ENCODE data around the gene UGT1A4.

The UGT1A4 gene

DNA sequence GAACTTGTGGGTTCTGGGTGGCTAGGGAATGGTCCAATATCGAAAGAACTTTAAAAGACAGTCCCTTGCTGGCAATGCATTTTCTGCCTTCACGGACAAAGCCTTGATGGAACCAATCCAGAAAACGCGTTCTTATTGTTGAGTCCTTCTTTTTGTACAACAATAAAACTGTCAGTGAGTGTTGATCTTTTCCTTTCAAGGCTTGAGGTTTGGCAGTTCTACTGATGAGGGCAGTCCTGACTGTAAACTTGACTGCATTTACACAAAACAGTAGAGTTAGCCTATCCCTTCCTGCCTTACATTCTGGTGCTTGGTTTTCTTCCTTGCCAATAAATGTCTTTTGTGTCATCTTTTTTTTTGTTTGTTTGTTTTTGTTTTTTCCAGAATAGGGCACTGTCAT lies 39.3 kb upstream of the UGT1A4 start:
- TF ChIP-seq, protein P1, sequence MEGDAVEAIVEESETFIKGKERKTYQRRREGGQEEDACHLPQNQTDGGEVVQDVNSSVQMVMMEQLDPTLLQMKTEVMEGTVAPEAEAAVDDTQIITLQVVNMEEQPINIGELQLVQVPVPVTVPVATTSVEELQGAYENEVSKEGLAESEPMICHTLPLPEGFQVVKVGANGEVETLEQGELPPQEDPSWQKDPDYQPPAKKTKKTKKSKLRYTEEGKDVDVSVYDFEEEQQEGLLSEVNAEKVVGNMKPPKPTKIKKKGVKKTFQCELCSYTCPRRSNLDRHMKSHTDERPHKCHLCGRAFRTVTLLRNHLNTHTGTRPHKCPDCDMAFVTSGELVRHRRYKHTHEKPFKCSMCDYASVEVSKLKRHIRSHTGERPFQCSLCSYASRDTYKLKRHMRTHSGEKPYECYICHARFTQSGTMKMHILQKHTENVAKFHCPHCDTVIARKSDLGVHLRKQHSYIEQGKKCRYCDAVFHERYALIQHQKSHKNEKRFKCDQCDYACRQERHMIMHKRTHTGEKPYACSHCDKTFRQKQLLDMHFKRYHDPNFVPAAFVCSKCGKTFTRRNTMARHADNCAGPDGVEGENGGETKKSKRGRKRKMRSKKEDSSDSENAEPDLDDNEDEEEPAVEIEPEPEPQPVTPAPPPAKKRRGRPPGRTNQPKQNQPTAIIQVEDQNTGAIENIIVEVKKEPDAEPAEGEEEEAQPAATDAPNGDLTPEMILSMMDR (IDR thresholded peaks at IDR 0.05; ENCODE audit: low read depth, low read length), result no peak

DNA sequence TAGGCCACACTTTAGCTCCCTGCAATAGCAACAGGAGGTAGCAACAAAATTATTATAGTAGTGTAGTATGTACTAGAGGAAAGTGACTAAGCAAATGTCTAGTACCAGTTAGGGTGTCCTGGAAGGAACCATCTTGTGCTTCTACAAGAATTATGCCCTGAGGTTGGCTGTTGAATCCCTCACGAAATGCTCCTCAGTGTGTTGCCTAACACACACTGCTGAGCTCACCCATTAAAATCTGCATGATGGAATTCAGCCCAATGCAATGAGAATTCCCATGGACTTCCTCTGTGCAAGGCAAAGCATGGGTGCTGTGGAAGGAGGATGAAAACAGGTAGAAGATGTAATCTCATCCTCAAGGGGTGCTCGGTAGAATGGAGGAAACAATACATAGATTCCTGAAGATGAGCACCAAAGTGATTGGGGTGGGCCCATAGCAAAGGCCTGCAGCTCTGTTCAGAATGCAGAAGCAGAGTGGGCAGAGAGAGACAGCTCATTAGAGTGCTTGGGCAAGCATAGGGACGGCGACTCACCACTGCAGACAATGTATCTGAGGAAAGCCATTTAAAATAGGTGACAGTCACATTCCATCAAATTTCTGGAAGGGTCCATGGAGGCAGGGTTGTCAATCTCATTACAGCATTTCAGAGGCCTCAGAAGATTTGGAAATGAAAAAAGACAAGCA lies 38.0 kb upstream of the UGT1A4 start:
- TF ChIP-seq, protein P1 (IDR thresholded peaks at IDR 0.05; ENCODE audit: low read depth, low read length), result no peak
- H3K4me3 ChIP-seq (ENCODE audit: low read depth, low read length), result no peak overlapping the region

More for the DNA sequence above, 39.3 kb upstream of the UGT1A4 start:
- no peak overlapping the region for H3K4me3 ChIP-seq (ENCODE audit: low read depth, low read length)

DNA sequence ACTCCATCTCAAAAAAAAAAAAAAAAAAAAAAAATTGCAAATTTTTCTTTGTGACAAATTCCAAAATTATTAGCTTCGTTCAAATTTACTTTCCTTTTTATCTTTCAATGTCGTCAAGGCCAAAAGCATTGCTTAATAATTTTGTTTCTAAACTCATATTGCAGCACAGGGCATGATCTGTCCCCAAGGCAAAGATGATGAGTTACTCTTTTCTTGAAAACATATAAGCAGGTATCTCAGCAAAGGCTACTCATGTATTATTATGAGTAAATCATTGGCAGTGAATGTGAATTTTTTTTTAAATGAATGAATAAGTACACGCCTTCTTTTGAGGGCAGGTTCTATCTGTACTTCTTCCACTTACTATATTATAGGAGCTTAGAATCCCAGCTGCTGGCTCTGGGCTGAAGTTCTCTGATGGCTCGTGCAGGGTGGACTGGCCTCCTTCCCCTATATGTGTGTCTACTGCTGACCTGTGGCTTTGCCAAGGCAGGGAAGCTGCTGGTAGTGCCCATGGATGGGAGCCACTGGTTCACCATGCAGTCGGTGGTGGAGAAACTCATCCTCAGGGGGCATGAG lies 36.9 kb upstream of the UGT1A4 start, which contains the start of gene UGT1A7:
TSS of gene UGT1A7 (plus strand) at position 381 of the 579 bp plus-strand sequence. CDS start at position 418, 37 bp downstream.
- TF ChIP-seq, protein P1 (IDR thresholded peaks at IDR 0.05; ENCODE audit: low read depth, low read length), result no peak
- H3K4me3 ChIP-seq (ENCODE audit: low read depth, low read length), result no peak within 1 kb of the TSS

DNA sequence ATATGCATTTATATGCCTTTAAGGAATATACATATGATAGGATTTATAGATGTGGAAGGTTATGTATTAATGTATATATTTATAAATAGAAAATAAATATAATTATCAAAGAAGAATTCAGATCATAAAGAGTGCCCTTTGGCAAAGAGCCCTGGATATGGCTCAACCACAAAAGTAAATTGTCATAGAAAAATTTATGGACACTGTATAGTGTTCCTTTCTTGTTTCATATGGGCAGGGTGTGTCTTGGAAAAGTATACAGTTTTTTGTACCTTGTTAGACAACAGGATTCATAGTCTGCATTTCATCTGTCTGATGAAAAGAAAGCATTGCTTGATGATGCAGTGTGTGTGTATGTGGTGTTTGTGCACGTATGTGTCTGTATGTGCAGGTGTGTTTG lies 33.9 kb upstream of the UGT1A4 start:
- no peak overlapping the region for H3K4me3 ChIP-seq (ENCODE audit: low read depth, low read length)
- TF ChIP-seq, protein P1 (IDR thresholded peaks at IDR 0.05; ENCODE audit: low read depth, low read length), result no peak

DNA sequence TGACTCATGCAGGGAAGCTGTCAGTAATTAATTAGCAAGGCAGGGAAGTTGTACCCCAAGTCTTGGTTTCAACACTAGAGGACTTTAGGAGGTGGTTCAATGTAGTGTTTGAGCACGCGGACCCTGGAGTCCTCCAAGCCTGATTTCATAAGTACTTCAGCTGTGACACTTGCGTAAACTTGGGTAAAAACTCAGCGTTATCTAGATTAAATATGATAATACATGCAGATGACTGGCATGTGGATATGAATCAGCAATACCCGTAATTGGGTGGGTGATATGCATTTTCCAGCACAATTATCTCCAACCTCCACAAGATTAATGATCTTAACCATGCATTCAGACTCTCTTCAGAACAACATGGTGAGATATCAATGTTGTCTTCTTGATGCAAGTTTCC lies 31.6 kb upstream of the UGT1A4 start:
- TF ChIP-seq, protein P1 (IDR thresholded peaks at IDR 0.05; ENCODE audit: low read depth, low read length), result no peak
- no peak overlapping the region for H3K4me3 ChIP-seq (ENCODE audit: low read depth, low read length)

DNA sequence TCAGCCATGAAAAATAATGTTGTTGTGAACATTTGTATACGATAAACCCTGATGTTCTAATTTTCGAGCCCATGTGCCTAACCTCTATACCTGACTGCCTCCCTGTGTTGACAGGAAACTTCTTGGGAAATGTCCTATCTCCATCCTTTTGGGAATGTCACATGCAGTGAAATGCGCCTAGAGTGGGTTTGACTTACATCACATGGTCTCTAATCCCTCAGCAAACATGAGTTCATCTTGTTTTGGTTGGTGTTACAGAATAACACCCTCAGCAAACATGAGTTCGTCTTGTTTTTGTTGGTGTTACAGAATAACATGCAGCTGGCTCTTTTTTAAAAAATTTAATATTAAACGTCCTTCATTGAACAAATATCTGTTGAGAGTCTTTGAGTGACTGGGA lies 30.2 kb upstream of the UGT1A4 start:
- TF ChIP-seq, protein P1 (IDR thresholded peaks at IDR 0.05; ENCODE audit: low read depth, low read length), result no peak
- no peak overlapping the region for H3K4me3 ChIP-seq (ENCODE audit: low read depth, low read length)

DNA sequence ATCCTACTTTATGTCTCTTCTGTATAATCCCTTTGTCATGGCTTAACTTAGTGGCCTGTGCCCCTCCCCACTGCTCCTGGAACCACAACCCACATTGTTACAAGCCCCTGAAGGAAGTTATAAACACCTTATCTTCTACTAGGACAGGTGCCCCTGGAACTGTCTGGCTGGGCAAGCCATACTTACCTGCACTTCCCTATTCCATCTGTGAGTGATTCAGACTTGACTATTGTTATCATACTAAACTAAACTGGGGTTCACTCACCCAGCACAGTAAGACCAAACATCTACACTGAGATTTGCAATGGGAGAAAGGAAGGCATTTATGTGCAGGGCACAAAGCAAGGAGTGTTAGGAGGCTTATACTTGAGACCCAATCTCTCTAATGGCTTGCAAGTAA lies 29.5 kb upstream of the UGT1A4 start:
- H3K4me3 ChIP-seq (ENCODE audit: low read depth, low read length), result no peak overlapping the region
- TF ChIP-seq, protein P1 (IDR thresholded peaks at IDR 0.05; ENCODE audit: low read depth, low read length), result no peak

Data from WI38 (cell line).